GM18951 (cell line): ENCODE data around the gene ELF2.
"Not testable (repeated sequence)": the region's sequence is repeated elsewhere in the genome, so short reads cannot be mapped to it uniquely, and the experiment has no call there.

ENCODE experiments used
- POLR2A ChIP-seq: IDR thresholded peaks from 4 replicates; pipeline ENCODE4 v1.6.1; 2011; ENCODE audit warnings: mild to moderate bottlenecking; ENCODE audit not compliant: insufficient read length, insufficient read depth; ENCODE audit errors: extremely low read depth
- in situ Hi-C: fragments of 300-500 bp; cut with MboI; formaldehyde crosslinking; loops from one replicate; pipeline ENCODE4 v1.12.0; 2022; ENCODE audit warnings: low sequenced_read_pairs, mixed read lengths, inconsistent platforms; ENCODE audit not compliant: unreplicated experiment

The ELF2 gene

DNA sequence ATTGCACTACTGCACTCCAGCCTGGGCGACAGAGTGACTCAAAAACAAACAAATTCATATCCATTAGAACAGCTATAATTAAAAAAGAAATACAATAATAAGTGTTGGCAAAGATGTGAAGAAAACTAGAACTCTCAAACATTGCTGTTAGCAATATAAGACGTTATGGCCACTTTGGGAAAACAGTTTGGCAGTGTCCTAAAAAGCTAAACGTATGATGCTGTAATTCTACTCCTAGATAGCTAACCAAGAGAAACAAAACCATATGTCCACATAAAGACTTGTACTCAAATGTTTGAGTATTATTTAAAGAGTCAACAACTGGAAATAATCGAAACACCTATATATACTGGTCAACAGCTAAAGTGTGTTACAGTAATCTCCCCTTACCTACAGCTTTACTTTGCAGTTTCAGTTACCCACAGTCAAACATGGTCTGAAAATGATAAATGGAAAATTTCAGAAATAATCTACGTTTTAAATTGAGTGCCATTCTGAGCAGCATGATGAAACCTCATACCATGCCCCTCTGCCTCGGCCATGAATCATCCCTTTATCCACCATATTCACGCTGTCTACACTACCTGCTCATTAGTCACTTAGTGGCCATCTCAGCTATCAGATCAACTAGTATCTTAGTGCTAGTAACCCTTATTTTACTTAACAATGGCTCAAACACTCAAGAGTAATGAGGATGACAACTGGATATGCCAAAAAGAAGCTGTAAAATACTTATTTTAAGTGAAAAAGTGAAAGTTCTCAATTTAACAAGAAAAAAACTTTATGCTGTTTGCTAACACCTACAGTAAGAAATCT lies 4.9 kb downstream of the ELF2 start:
- no peak for TF ChIP-seq POLR2A
- in situ Hi-C loops: no loop called here

DNA sequence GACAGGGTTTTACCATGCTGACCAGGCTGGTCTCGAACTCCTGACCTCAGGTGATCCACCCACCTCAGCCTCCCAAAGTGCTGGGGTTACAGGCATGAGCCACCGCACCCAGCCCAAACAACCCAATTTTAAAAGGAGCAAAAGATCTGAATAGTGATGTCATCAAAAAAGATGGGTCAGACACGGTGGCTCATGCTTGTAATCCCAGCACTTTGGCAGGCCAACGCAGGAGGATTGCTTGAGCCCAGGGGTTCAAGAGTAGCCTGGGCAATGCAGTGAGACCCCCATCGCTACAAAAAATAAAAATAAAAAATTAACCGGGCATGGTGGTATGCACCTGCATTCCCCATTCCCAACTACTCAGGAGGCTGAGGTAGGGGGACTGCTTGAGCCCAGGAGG lies 6.1 kb downstream of the ELF2 start:
- in situ Hi-C loops: no loop called here
- TF ChIP-seq POLR2A: no peak

DNA sequence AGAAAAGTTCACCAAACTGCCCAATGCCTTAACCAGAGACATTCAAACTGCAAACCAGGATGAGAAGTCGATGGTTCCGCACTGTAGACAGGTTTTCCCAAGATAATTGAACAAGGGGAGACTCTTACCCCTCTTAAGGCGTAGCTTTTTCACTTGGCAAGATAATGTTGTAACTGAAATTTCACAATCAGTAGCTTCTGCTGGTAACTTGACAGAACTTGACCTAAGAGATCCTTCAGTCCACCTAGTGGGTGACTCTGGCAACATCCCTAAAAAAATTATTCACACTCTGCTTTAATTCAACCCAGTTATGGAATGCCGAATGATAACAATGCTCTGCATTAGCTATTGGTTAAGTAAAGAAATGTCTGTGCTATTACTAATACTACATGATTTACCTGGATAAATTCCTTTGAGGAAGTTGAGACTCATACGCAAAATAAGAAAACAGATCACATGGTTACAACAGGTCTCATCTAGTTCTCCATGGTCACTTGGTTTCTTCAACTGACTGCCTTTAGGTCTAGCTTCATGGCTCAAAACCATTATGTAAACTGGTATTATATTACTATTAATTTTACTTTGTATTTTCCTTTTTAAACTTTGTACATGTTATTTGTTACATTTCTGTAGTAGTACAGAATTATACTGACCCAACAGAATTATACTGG lies 9.1 kb downstream of the ELF2 start:
- in situ Hi-C loops: no loop called here
- TF ChIP-seq POLR2A: no peak

DNA sequence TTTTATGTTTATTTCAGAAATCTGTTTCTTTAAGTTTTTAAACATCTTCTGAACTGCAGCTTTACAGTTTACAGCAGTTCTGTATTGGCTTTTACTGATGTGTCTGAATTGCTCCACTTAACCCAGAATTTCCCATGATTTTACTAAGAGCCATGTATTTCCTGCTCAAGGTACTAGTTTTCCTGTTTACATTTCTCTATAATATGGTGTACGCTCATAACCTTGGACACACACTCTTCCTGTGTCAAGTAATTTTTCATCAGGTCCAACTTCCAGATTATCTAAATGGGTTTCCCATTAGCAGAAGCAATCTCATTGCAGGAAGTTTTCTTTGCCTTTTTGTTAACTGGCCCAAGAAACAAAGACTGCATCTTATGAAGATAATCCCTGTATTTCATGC lies 12.3 kb downstream of the ELF2 start:
- in situ Hi-C loops: no loop called here

DNA sequence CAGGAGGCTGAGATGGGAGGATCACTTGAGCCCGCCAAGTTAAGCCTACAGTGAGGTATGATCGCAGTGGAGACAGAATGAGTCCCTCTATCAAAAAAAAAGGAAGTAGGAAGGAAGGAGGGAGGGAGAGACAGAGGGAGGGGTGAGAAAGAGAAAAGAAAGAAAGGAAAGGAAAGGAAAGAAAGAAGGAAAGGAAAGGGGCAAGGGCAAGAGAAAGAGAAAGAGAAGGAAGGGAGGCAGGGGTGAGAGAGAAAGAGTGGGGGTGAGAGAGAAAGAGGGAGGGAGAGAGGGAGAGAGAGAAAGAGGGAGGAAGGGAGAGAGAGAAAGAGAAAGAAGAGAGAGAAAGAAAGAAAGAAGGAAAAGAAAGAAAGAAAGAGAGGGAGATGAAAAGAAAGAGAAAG lies 13.2 kb downstream of the ELF2 start:
- no peak for TF ChIP-seq POLR2A
- in situ Hi-C loops: no loop called here

More for the DNA sequence above, 12.3 kb downstream of the ELF2 start:
- no peak for TF ChIP-seq POLR2A

- in situ Hi-C loops: not testable (repeated sequence)
These were observed 19.0 kb downstream of the ELF2 start for GRCh38 chr4:139157977-139158376.

- TF ChIP-seq POLR2A: no peak
- in situ Hi-C loops: no loop called here
These were observed 22.0 kb downstream of the ELF2 start for GRCh38 chr4:139154952-139155557.

DNA sequence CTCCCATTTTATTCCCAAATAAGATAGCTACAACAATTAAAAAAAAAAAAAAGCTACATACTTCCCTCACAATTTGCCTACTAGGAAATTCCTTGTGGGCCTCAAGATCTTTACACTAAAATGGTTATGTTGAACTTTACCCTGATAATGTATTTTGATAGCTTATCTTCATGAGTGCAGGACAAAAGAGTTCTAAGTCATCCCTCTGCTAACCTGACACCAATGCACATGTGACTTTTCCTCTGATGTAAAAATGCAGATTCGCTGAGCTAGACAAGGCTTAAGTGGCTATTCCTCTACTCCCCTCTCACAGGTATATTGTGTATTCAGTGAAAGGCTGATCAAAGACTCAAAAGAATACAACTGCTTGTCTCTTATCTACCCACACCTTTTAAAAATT lies 22.5 kb downstream of the ELF2 start:
- no peak for TF ChIP-seq POLR2A
- in situ Hi-C loops: no loop called here

DNA sequence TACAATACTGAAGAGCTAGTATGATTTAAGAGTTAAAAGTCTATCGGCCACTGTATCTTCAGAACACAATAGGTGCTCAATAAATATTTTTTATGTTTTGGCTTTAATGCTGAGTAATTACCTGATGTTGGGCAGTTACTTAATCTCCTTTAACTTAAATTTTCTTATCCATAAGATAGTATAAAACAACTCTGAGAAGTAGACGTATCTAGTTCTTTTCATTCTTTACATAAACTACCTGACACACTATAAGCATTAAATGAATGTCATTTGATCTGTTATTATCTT lies 22.9 kb downstream of the ELF2 start:
- no peak for TF ChIP-seq POLR2A

DNA sequence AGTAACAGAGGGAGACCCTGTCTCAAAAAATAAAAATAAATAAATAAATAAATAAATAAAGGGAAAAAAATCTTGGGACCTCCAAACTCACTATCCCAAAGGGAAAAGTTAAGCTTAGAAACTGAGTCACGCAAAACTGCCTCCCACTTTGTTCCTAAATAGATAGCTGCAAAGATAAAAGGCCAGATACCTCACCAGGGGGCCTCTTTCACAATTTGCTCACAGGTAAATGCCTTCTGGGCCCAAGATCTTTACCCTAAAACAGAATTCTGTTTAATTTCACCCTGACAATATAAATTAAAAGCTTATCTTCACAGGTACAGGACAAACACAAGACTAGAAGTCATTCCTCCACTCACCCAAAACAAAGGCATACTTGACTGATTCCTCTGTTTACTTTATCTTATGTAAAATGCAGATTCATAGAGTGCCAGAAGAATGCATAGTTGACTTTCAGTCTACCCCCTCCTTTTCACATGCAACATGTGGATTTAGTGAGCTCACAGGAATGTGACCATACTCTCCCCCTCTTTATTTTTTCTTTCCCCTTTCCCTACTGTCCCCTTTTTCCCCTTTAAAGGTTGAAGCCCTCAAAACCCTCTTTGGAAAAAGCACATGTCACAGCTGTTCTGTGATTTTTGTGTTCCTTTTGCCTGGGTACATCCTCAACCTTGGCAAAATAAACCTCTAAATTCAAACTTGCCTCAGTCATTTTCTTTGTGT lies 23.4 kb downstream of the ELF2 start:
- no peak for TF ChIP-seq POLR2A
- in situ Hi-C loops: no loop called here

More for the DNA sequence above, 22.9 kb downstream of the ELF2 start:
- in situ Hi-C loops: no loop called here

DNA sequence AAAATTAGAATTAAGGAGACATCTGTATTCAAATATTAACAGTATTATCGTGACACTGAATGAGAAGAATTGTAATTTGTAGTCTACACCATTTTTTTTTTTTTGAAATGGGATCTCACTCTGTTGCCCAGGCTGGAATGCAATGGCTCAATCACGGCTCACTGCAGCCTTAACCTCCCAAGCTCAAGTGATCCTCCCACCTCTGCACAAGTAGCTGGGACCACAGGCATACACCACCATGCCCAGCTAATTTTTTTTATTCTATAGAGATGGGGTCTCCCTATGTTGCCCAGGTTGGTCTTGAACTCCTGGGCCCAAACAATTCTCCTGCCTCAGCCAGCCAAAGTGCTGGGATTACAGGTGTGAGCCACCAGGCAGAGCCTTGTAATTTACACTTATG lies 24.8 kb downstream of the ELF2 start:
- in situ Hi-C loops: no loop called here

GRCh38 chr4:139146926-139147629 lies 29.9 kb downstream of the ELF2 start:
- in situ Hi-C loops: no loop called here
- no peak for TF ChIP-seq POLR2A

More for the DNA sequence above, 24.8 kb downstream of the ELF2 start:
- no peak for TF ChIP-seq POLR2A

DNA sequence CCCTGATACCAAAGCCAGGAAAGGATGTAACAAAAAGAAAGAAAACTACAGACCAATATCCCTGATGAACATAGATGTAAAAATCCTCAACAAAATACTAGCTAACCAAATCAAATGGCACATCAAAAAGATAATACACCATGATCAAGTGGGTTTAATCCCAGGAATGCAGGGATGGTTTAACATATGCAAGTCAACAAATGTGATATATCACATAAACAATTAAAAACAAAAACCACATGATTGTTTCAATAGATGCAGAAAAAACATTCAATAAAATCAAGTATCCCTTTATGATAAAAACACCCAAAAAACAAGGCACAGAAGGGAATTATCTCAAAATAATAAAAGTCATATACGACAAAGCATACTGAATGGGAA lies 31.5 kb downstream of the ELF2 start:
- TF ChIP-seq POLR2A: no peak
- in situ Hi-C loops: no loop called here
